Islet precursor cell (in vitro differentiated cells): ENCODE results near the gene RBM44.

Experiments used
- DNase-seq: peaks from one replicate; pipeline ENCODE4 v3.0.0-alpha.2; 2018

RBM44 gene

GRCh38 chr2:237886685-237887481 lies 88.3 kb downstream of the RBM44 start:
- peak; percentile 76 for DNase-seq

- DNase-seq, result no peak
These were observed 89.8 kb downstream of the RBM44 start for GRCh38 chr2:237888389-237888788.

- DNase-seq, result no peak
These were observed 90.4 kb downstream of the RBM44 start for GRCh38 chr2:237889016-237889415.

GRCh38 chr2:237889811-237890210 lies 91.2 kb downstream of the RBM44 start:
- no peak for DNase-seq
